GM12878 (cell line): ENCODE data around the gene PRSS35.

Experiments
- MXI1 ChIP-seq: fragments of 150-350 bp; IDR thresholded peaks from 2 replicates; pipeline ENCODE4 v1.6.1; 2011; ENCODE audit warnings: low read depth, mild to moderate bottlenecking, inconsistent platforms, low read length, improper control_type of control experiment
- TAF1 ChIP-seq: IDR thresholded peaks from 2 replicates; pipeline ENCODE4 v1.6.1; 2011; ENCODE audit warnings: mild to moderate bottlenecking, low read depth, low read length, borderline replicate concordance
- TF ChIP-seq, protein P1 (sequence below), 3 experiments: IDR thresholded peaks in 2 of 3; conservative IDR thresholded peaks in 1 of 3; 2 replicates each; pipeline ENCODE4 v1.5.1; 2011; ENCODE audit warnings: low read depth in 3 of 3, low read length in 3 of 3, mild to moderate bottlenecking in 3 of 3, control low read depth in 2 of 3, moderate library complexity in 2 of 3, inconsistent platforms in 1 of 3, mixed read lengths in 1 of 3; ENCODE audit not compliant: control insufficient read depth in 2 of 3, insufficient read depth in 1 of 3; ENCODE audit errors: extremely low read depth in 1 of 3

- TF ChIP-seq, protein P1, sequence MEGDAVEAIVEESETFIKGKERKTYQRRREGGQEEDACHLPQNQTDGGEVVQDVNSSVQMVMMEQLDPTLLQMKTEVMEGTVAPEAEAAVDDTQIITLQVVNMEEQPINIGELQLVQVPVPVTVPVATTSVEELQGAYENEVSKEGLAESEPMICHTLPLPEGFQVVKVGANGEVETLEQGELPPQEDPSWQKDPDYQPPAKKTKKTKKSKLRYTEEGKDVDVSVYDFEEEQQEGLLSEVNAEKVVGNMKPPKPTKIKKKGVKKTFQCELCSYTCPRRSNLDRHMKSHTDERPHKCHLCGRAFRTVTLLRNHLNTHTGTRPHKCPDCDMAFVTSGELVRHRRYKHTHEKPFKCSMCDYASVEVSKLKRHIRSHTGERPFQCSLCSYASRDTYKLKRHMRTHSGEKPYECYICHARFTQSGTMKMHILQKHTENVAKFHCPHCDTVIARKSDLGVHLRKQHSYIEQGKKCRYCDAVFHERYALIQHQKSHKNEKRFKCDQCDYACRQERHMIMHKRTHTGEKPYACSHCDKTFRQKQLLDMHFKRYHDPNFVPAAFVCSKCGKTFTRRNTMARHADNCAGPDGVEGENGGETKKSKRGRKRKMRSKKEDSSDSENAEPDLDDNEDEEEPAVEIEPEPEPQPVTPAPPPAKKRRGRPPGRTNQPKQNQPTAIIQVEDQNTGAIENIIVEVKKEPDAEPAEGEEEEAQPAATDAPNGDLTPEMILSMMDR (IDR thresholded peaks at IDR 0.05 in 2 of 3, conservative IDR thresholded peaks at IDR 0.05 in 1 of 3; ENCODE audit: control insufficient read depth in 2 of 3, extremely low read depth in 1 of 3, insufficient read depth in 1 of 3, low read depth in 3 of 3, low read length in 3 of 3), result no peak
- TF ChIP-seq TAF1, result no peak
- no peak for TF ChIP-seq MXI1
These were observed 44.7 kb upstream of the PRSS35 start for GRCh38 chr6:83467620-83468036.
